Hematopoietic multipotent progenitor cell treated with erythropoietin and hydrocortisone succinate and interleukin-3 and kit ligand, for 4 days (in vitro differentiated cells): Measurements from ENCODE around the gene ZFP28.

ENCODE experiments used
- DNase-seq: peaks from one replicate; pipeline ENCODE4 v3.0.0-alpha.2; 2015

The ZFP28 gene

DNA sequence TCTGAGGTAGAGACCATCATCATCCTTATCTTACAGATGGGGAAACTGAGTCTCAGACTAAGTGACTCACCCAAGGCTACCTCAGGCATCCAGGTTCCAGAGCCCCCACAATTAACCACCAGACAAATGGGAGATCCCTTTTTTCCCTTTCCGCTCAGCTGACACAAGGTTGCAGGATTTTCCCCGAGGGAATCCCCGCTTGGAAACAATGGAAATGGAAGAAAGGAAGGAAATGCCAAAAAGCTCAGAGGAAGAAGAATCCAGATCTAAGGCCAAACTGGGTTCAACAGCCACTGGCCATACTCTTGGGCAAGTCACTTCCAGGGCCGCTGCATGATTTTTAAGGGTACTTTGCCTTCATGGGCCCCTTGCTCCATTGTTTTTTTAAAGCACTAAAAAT is 57.9 kb downstream of the ZFP28 start:
- no peak for DNase-seq

DNA sequence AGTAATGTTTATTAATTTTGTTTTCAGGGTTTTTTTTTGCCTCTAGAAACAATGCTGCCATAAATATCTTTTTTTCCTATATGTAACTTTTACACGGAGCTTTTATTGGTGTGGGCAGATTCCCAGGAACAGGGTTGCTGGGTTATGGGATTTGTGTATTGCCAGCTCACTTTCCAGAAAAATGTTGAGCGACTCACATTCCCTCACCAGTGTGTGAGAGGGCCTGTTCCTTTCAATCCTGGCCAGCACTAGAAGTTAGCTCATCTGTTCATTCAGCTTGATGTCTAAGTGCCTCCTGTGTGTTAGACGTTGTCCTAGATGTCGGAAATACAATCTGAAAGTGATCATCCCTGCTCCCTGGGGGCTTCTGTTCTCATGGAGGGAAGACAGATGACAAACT is 58.9 kb downstream of the ZFP28 start:
- DNase-seq: no peak

- no peak for DNase-seq
Observed at GRCh38 chr19:56601375-56601774, 62.6 kb downstream of the ZFP28 start.

- DNase-seq: no peak
Observed at GRCh38 chr19:56603829-56604228, 65.1 kb downstream of the ZFP28 start.
